ENCODE results near the gene C19orf47.

The C19orf47 gene, protein sequence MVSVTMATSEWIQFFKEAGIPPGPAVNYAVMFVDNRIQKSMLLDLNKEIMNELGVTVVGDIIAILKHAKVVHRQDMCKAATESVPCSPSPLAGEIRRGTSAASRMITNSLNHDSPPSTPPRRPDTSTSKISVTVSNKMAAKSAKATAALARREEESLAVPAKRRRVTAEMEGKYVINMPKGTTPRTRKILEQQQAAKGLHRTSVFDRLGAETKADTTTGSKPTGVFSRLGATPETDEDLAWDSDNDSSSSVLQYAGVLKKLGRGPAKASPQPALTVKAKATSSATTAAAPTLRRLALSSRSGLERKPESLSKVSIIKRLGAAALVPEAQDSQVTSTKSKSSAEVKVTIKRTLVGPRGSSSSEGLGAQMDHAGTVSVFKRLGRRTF

DNA sequence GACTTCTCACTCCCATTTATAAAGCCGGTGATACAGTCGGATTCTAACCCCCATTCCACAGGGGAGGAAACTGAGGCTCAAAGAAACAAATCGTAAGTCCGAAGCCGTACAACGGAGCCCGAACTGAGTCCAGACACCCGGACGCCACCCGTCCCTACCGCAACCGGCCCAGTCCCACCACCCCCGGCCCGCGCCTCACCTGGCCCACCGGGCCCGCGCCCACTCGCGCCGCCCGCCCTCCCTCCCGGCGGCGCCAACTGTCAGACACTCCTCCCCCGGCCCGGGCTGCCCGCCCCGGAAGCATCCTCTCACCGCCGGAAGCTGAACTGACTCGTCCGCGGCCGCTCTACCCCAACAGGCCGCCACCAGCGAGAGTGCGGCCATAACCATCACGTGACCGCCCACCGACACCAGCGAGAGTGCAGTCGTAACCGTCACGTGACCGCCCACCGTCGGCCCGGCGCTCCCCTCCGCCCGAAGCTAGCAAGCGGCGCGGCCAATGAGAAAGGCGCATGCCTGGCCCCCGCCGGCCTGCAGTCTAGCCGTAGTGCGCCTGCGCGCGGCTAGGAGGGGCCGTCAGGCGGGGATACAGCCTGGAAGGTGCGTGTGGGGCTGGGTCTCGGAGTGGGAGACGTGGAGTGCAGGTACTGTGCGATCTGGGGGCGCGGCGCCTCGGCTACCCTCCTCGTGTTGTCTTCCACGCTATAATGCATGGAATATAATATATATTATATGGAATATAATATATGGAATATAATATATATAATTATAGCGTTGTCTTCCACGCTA is at the start of gene C19orf47, which contains the start of gene PLD3:
C19orf47 (minus strand) TSS at position 273 of the 789 bp plus-strand sequence. CDS start 6,540 bp downstream, outside the sequence.
PLD3 (plus strand) TSS at position 571 of the 789 bp plus-strand sequence. CDS start 17,789 bp downstream, outside the sequence.
- DNase-seq, result peak; percentile 99 to 100

GRCh38 chr19:40397568-40397906 is 49.3 kb upstream of the C19orf47 start:
- no peak for DNase-seq

DNA sequence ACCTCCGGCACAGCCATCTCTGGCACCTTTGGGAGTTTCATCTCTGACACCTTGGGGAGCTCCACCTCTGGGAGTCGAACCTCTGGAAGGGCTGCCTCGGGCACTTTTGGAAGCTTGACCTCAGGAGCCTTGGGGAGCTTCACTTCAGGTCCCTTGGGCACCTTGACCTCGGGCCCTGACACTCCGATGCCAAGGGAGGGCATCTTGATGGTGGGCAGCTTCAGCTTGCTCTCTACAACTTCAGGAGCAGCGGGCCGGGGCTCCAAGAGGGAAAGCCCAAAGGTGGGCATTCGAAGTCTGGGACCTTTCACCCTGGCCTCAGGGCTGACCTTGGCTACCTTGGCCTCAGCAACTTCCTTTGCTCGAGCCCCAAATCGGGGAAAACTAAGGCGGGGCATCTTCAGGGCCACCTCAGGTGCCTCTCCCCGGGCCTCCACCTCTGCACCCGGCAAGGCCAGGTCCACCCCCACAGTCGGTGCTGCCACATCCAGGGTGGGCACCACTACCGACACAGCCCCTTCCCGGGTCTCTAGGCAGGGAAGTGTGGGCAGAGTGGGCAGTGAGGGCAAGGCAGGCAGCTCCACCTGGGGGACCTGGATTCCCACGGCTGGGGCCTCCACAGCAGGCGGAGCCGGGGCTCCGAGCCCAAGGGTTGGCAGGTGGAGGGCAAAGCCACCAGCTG is 48.8 kb upstream of the C19orf47 start:
- DNase-seq, result no peak

DNA sequence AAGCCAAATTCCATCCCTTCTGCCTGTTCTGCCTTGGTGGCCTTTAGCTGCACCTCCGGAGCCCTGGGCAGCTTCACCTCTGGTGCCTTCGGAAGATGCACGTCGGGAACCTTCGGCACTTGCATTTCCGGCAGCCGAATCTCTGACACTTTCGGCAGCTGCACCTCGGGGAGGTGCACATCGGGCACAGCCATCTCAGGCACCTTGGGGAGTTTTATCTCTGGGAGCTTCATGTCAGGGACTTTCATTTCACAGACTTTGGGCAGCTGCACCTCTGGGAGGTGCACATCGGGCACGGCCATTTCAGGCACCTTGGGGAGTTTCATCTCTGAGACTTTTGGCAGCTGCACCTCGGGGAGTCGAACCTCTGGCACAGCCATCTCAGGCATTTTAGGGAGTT is 47.8 kb upstream of the C19orf47 start:
- DNase-seq, result no peak

- no peak for DNase-seq
Measured at GRCh38 chr19:40394816-40395210, 46.6 kb upstream of the C19orf47 start.

DNA sequence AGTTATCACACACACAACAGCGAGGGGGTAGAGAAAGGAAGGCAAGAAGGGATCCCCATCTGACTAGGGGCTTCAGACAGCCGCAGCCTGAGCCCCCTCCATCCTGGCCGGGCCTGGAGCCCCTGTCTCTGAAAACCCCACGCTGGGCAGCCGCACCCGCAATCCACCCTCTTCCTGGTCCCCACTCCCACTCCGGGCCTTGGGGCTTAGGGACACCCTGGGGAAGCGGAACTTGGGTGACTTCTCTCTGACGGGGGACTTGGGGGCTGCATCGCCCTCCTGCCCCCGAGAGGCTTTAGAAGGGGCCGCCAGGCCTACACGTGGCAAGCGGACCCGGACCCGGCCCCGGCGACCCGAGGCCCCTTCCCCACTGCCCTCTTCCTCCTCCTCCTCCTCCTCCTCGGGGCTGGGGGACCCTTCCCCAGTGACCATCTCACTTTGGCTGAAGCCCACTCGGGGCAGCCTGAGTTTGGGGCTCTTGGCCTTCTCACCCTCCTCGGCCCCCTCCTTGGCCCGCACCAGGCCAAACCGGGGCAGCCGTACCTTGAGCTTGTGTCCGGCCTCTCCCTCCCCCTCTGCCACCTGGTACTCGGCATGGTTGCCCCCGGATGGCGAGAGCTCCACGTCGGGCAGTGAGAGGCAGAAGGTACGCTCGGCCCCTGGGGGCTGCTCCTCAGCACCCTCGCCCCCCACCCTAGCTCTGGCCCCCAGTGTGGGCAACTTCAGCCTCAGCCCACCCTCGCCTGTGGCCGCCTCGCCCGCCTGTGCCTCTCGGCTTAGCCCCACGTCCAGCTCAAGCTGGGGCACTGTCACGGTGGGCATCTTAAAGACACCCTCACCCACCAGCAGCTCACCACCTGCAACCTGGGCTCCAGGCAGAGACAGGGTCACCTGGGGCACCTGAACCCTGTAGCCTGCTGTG is 46.0 kb upstream of the C19orf47 start:
- DNase-seq, result no peak

- no peak for DNase-seq
Measured at GRCh38 chr19:40392894-40393517, 44.8 kb upstream of the C19orf47 start.

GRCh38 chr19:40392123-40392522 is 43.9 kb upstream of the C19orf47 start:
- no peak for DNase-seq

- DNase-seq, result no peak
Measured at GRCh38 chr19:40390084-40390742, 42.0 kb upstream of the C19orf47 start, which contains the start of gene HIPK4. Gene HIPK4, minus strand, starts transcription at chr19:40390181. Its CDS starts 279 bp downstream, at chr19:40389902.

- no peak for DNase-seq
Measured at GRCh38 chr19:40389404-40390083, 41.3 kb upstream of the C19orf47 start.

DNA sequence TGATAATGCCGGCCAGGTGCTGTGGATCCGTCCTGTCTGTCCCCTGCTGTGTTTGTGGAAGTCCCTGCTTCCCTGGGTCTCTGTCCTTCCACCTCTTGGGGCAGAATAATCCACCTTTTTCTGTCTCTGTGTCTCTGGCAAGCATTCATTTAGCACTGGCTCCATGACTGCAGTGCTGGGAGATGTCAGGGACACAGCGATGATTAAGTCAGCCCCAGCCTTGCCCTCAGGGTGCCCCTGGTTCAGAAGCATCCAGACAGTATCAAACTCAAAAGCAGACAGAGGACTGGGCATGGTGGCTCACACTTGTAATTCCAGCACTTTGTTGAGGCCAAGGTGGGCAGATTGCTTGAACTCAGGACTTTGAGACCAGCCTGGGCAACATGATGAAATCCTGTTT is 40.3 kb upstream of the C19orf47 start:
- no peak for DNase-seq

DNA sequence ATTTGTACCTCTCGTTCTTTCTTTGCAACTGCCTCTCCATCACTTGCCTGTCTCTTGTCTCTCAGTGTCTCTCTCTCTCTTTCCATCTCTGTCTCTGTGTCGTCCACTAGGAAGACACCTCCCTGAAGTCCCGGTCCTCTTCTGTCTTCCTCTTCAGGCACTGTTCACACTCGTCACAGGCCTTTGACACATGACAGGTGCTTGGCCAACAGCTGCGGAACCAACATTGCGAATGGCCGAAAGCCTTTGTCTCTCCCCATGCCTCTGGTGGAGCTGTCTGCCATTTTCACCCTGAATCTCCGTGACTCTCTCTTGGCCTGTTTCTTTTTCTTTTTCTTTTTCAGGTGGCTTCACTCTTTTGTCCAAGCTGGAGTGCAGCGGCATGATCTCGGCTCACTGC is 39.0 kb upstream of the C19orf47 start:
- DNase-seq, result no peak

DNA sequence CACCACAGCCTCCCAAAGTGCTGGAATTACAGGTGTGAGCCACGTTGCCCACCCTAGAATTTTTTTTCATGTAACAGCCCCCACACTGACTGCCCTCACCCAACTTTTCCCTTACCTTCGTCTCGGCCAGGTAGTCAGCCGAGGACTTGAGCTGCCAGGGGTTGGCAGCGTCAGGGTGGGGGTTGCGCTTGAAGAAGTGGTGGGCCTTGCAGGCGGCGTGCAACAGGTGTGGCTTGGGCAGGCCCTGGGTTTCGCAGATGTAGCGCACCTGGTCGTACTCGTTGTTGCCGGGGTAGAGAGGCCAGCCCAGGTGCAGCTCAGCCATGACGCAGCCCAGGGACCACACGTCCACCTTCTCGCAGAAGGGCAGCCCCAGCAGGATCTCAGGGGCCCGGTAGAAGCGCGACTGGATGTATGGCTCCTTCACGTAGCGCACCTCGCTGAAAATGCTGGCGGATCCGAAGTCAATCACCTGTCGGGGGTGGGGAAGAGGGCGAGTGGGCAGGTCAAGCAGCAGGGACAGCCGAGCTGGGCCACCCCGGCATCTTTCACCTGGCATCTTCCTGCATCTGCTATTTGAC is 35.6 kb upstream of the C19orf47 start:
- DNase-seq, result no peak

GRCh38 chr19:40381321-40381720 is 33.1 kb upstream of the C19orf47 start:
- no peak for DNase-seq

GRCh38 chr19:40380199-40381037 is 32.2 kb upstream of the C19orf47 start:
- DNase-seq, result no peak

DNA sequence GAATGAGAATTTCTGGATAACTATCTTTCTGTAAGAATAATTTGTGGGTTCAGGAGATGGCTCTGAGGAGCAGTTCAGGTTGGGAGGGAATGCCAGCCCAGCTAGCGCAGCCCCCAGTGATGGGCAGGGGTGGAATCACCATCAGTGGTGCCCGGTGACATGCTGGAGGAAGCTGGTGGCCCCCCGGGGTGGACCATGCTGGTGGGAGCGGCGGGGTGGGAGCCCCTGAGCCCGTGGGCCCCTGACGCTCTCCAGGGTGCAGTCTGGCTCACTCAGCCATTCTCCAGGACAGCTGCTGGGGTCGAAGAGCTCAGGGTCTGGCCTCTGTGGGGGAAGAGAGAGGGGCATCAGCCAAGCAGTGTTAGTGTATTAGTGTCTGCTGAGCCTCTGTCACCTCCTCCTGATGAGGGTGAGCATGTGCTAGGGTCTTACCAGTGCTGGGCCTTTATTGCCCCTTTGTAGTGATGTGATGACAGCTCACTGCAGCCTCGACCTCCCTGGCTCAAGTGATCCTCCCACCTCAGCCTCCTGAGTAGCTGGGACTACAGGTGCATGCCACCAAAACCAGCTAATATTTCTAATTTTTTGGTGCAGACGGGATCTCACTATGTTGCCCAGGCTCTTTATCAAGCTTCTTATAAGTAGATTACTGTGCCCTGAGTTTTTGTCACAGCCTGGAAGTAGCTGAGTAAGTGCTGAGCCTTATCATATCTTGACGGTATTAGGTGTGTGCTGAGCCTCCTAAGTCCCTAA is 31.4 kb upstream of the C19orf47 start:
- DNase-seq, result no peak

DNA sequence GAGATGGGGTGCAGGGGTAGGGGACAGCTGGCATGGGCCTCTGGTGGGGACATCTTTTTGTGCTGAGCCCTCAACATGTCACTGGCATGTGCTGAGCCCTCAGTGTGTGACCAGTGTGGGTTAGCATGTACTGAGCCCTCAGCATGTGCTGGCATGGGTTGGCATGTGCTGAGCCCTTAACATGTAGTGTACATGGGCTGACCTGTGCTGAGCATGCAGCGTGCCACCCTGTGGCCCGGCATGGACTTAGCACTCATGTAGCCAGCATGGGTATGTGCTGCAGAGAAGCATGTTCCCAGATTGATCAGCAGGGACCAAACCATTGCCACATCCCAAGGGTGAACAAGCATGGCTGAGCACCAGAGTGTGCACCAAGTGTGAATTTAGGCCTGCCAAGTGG is 30.3 kb upstream of the C19orf47 start:
- DNase-seq, result no peak

GRCh38 chr19:40377876-40378385 is 29.7 kb upstream of the C19orf47 start:
- DNase-seq, result no peak

All from CD4-positive, alpha-beta T cell treated with Interferon alpha-2 for 1 hour (primary cell).